SK-N-MC (cell line): ENCODE measurements around the gene HSPA1L.

Experiments
- EZH2 ChIP-seq: fragments of 200-600 bp; sonication (generic); IDR thresholded peaks from one replicate; pipeline ENCODE4 v1.6.1; 2017; ENCODE audit warnings: antibody characterized with exemption
- POLR2AphosphoS5 ChIP-seq: IDR thresholded peaks from 2 replicates; pipeline ENCODE4 v1.6.1; 2012; ENCODE audit warnings: mild to moderate bottlenecking, low read depth, low read length, borderline replicate concordance

DNA sequence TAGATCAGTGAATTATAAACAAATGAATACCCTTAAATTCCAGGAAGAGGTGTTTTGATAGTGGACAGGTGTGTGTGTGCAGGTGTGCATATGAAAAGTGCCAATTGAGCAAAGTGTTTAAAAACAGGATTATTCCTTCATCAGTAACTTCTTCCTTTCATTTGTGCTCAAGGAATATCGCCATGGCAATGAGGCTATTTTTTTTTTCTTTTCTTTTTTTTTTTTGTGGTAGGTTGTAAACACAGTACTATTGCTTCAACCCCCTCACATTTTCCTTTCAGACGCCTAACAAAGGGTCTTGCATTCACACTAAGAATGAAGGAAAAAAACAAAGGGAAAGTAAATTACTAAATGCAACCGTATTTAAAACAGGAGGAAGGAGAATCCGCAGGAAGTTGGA, 10.5 kb upstream of the HSPA1L start:
- TF ChIP-seq POLR2AphosphoS5 (no peak), EZH2 (no peak)
